Omental fat pad (tissue), 4 donors: ENCODE results near the gene MRPL36. TPM values are rescaled to one million over a fixed set of nuclear protein-coding genes. Genes with fewer than 3 reads are reported as not detected.
A peak's percentile ranks its signal among the peaks of the same experiment; 100 is the strongest.

ENCODE experiments used
- ATAC-seq: fragments of 150-250 bp; one replicate; pipeline ENCODE4 v1.9.1; 2016; ENCODE audit warnings: mild to moderate bottlenecking, moderate library complexity; ENCODE audit not compliant: low FRiP score
- DNase-seq: peaks from one replicate; pipeline ENCODE4 v3.0.0-alpha.2; 2019; ENCODE audit warnings: low spot score
- total RNA-seq, 4 donors: library from RNA; depleted of rRNA; stranded (reverse); fragments of >200 nt; gene quantifications; one replicate each; pipeline ENCODE4 v1.1.0, GENCODE V29; 2016
- TF ChIP-seq, protein P1 (sequence below), 3 donors: fragments of 450-650 bp; IDR thresholded peaks; one replicate each; pipeline ENCODE4 v1.5.1; 2016 to 2017; ENCODE audit warnings: antibody characterized with exemption in 3 of 3, mild to moderate bottlenecking in 3 of 3, moderate library complexity in 2 of 3

The MRPL36 gene
- total RNA-seq, 4 donors from 2014 or later: 16.1 to 57.5 (median 49.5) TPM

DNA sequence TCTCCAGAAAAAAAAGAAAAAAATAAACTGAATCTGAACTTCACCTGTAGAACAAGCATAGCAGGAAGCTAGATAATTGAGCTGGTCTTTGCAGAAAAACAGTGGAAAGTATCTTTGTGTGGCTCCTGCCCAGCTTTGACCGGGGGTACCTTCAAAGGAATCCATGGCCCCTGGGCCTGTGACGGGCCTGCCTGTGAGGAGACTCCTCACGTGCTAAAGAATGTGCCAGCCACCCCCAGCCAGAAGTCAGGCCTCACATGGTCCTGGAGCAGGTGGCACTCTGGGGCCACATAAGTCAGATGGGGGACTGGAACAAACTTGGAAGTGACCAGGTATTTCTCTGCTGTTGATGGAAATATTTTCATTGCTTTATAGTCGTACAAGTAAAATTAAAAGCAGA is 5.7 kb upstream of the MRPL36 start:
- TF ChIP-seq, protein P1, sequence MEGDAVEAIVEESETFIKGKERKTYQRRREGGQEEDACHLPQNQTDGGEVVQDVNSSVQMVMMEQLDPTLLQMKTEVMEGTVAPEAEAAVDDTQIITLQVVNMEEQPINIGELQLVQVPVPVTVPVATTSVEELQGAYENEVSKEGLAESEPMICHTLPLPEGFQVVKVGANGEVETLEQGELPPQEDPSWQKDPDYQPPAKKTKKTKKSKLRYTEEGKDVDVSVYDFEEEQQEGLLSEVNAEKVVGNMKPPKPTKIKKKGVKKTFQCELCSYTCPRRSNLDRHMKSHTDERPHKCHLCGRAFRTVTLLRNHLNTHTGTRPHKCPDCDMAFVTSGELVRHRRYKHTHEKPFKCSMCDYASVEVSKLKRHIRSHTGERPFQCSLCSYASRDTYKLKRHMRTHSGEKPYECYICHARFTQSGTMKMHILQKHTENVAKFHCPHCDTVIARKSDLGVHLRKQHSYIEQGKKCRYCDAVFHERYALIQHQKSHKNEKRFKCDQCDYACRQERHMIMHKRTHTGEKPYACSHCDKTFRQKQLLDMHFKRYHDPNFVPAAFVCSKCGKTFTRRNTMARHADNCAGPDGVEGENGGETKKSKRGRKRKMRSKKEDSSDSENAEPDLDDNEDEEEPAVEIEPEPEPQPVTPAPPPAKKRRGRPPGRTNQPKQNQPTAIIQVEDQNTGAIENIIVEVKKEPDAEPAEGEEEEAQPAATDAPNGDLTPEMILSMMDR (IDR thresholded peaks at IDR 0.05): no peak
- DNase-seq: no peak
- no peak for ATAC-seq

DNA sequence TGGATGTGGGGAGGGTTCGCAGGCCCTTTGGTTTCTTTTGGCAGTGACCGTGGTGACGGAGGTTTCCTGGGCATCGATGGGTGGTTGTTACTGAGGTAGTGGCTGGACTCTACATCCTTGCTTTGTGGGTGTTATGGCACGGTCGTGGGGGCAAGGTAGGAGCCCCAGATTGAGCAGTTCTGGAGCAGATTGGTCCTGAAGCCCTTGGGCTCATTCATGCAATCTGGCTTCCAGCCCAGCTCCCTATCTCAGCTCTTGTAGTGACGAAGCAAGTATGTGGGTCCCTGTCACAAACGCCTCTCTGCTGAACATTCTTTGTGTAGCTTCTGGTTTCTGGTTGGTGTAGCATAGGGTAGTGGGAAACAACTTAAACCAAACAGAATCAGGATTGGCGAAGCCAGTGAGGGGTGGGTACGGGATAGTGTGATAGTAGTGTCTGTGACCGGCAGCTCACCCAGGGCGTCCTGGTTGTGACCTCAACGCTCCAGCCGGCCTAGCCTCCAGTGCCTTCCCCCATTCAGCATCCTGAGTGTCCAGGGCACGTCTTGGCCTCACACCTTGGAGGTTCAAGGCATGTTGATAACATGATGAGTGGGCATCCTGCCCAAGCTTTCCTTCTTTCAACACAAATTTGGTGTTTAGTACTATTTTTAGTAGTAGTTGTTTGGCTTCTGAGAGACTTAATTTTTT is 4.5 kb upstream of the MRPL36 start:
- ATAC-seq (no peak), DNase-seq (no peak)
- TF ChIP-seq, protein P1 (IDR thresholded peaks at IDR 0.05): no peak

DNA sequence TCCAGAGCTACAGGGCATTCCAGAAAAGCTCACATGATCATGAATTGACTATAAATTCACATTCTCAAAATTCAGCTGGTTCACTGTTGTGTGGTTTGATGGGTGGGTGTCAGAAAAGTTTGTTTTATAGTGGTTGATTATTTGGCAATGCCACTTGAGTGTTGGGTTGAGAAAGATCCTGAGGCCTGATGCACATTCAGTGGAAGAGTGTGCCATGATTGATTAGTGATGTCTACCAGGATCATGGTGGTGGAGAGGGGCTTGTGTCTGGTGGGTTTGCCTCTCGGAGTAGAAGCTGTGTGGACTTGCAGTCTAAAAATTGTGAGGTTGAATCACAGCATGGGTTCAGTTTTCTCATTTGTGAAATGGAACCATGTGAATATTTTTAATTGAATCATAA is 3.6 kb upstream of the MRPL36 start:
- no peak for ATAC-seq

DNA sequence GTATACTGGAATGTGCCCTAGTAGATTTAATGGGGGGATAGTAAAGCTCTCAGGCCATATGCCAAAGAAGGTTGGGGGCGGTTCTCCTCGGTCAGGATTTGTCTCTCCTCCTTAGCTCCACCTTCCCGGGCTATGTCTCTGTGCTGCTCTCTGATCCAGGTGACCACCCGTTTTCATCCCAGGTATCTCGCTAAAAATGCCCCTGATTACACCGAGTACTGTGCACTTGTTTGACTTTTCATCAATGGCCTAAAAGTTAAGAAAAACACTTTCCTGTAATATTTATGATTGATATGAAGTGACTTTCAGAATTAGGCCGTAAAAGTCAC is 2.3 kb upstream of the MRPL36 start:
- TF ChIP-seq, protein P1 (IDR thresholded peaks at IDR 0.05): no peak
- ATAC-seq: no peak
- no peak for DNase-seq

More for the DNA sequence above, 3.6 kb upstream of the MRPL36 start:
- no peak for DNase-seq
- TF ChIP-seq, protein P1 (IDR thresholded peaks at IDR 0.05): no peak

DNA sequence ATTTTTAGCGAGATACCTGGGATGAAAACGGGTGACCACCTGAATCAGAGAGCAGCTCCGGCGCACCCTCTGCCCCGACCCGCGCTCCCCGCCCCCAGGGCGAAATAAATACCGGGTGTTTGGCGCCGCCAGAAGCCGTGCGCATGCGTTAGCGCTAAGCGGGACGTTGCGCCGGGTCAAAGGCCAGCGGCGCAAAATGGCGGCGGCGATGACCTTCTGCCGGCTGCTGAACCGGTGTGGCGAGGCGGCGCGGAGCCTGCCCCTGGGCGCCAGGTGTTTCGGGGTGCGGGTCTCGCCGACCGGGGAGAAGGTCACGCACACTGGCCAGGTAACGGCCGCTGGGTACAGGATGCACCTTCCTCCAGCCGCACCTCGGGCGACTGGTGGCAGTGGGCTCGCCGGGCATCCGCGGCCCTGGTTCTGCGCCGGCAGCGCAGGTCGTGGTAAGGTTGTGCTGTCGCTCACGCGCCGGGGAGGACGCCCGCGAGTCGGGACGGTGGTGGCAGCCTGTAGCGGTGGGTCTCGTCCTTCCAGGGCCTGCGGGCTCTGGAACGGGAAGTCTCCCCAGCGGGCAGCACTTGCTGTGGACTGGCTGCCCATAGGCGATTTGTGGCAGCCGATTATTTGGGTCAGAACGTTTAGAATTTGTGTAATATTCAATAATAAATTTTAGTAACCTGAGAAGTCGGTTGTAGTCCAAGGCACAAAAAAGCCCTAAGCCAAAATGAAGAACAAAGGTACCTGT is 1.8 kb upstream of the MRPL36 start, which contains the start of gene NDUFS6:
Gene NDUFS6 (plus strand): TSS at position 186 of the 745 bp plus-strand sequence. CDS start 11 bp downstream, at position 197.
- TF ChIP-seq, protein P1 (IDR thresholded peaks at IDR 0.05): no peak
- ATAC-seq: peak; percentile 67
- peak; percentile 42 for DNase-seq

DNA sequence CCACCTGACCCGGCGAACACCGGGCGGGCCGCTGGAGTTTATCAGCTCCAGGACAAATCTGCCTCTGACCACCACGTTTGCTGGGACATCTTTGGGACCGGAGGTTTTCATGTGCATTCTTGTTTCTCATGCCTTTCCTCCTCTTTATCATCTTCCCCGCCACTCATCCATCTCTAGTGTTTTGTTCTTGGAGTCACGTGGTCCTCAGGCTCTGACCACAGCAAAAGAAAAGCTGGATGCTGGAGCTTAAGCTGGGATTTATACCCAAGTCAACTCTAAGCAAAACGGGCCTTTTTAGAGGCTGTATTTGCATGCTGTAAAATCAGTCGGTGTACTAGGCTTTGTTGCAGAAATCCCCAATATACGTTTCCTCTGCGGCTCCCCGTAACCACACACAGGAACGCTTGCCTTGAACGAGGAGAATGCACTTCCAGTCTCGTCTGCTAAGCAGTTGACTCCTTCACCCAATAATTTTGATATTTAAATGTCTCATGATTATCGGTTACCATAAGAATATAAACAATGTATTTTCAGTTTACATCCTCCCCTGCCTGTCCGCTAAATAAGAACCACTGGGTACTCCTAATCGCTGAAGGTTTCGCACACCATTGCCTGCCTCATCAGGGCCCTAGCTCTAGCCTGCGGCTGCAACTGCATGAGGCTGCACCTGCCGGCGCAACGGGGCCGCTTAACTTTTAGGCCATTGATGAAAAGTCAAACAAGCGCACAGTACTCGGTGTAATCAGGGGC is 1.0 kb upstream of the MRPL36 start:
- TF ChIP-seq, protein P1 (IDR thresholded peaks at IDR 0.05): no peak
- peak; percentile 10 for ATAC-seq
- no peak for DNase-seq
